Jurkat, Clone E6-1 (cell line): Measurements from ENCODE around the gene USH1G.

Source experiments
- DNase-seq: peaks from one replicate; pipeline ENCODE4 v3.0.0-alpha.2; 2011; ENCODE audit warnings: low read depth, low spot score
- H3K4me3 ChIP-seq: 2 replicates; pipeline ENCODE4 v1.5.1; 2011; ENCODE audit warnings: mild to moderate bottlenecking, low read length, control low read depth, moderate library complexity

Gene USH1G

GRCh38 chr17:74954665-74955421, 31.8 kb upstream of the USH1G start:
- no peak for DNase-seq

GRCh38 chr17:74954115-74954514, 31.1 kb upstream of the USH1G start:
- no peak for DNase-seq
- H3K4me3 ChIP-seq: no peak overlapping the region

More at GRCh38 chr17:74954665-74955421, 31.8 kb upstream of the USH1G start:
- no peak overlapping the region for H3K4me3 ChIP-seq

- no peak overlapping the region for H3K4me3 ChIP-seq
- DNase-seq: no peak
These were observed 30.2 kb upstream of the USH1G start for GRCh38 chr17:74953134-74953687.

GRCh38 chr17:74952431-74953133, 29.5 kb upstream of the USH1G start:
- no peak for DNase-seq
- no peak overlapping the region for H3K4me3 ChIP-seq

GRCh38 chr17:74951680-74952421, 28.8 kb upstream of the USH1G start:
- DNase-seq: no peak
- H3K4me3 ChIP-seq: no peak overlapping the region

GRCh38 chr17:74951065-74951464, 28.0 kb upstream of the USH1G start:
- H3K4me3 ChIP-seq: no peak overlapping the region
- no peak for DNase-seq

- no peak overlapping the region for H3K4me3 ChIP-seq
- no peak for DNase-seq
These were observed 27.2 kb upstream of the USH1G start for GRCh38 chr17:74950207-74950606.

- no peak for DNase-seq
- no peak overlapping the region for H3K4me3 ChIP-seq
These were observed 26.5 kb upstream of the USH1G start for GRCh38 chr17:74949455-74950115.

- H3K4me3 ChIP-seq: no peak overlapping the region
- no peak for DNase-seq
These were observed 24.1 kb upstream of the USH1G start for GRCh38 chr17:74947041-74947754.

- no peak for DNase-seq
- no peak overlapping the region for H3K4me3 ChIP-seq
These were observed 23.6 kb upstream of the USH1G start for GRCh38 chr17:74946641-74947040.

GRCh38 chr17:74945543-74945942, 22.5 kb upstream of the USH1G start:
- DNase-seq: no peak
- no peak overlapping the region for H3K4me3 ChIP-seq

- DNase-seq: no peak
- no peak overlapping the region for H3K4me3 ChIP-seq
These were observed 20.9 kb upstream of the USH1G start for GRCh38 chr17:74943808-74944522.

- no peak overlapping the region for H3K4me3 ChIP-seq
- DNase-seq: no peak
These were observed 18.2 kb upstream of the USH1G start for GRCh38 chr17:74941128-74941725.

- no peak overlapping the region for H3K4me3 ChIP-seq
- DNase-seq: no peak
These were observed 16.5 kb upstream of the USH1G start for GRCh38 chr17:74939534-74939933.

GRCh38 chr17:74938194-74938950, 15.3 kb upstream of the USH1G start:
- H3K4me3 ChIP-seq: no peak overlapping the region
- DNase-seq: no peak

- DNase-seq: no peak
- H3K4me3 ChIP-seq: no peak overlapping the region
These were observed 14.3 kb upstream of the USH1G start for GRCh38 chr17:74937064-74938051.
